Activated CD4-positive, alpha-beta T cell treated with anti-CD3 and anti-CD28 coated beads, Interleukin-2, amount 10 ng/mL, durations not matched to agents 24 days and 14 days (primary cell): Measurements from ENCODE around the gene C16orf87. TPM values are rescaled to one million over a fixed set of nuclear protein-coding genes. Genes with fewer than 3 reads are reported as not detected.
A peak's percentile ranks its signal among the peaks of the same experiment; 100 is the strongest.

ENCODE experiments used
- DNase-seq: peaks from one replicate; pipeline ENCODE4 v3.0.0; 2022
- H3K27ac Mint-ChIP-seq: one replicate; pipeline ENCODE4 v1.8.0; 2022; ENCODE audit warnings: mild to moderate bottlenecking, mixed read lengths
- H3K27me3 Mint-ChIP-seq: one replicate; pipeline ENCODE4 v1.8.0; 2022; ENCODE audit warnings: mixed read lengths
- H3K36me3 Mint-ChIP-seq: one replicate; pipeline ENCODE4 v1.8.0; 2022; ENCODE audit warnings: low read depth, mild to moderate bottlenecking, mixed read lengths
- H3K4me1 Mint-ChIP-seq: one replicate; pipeline ENCODE4 v1.8.0; 2021; ENCODE audit warnings: mixed read lengths
- H3K4me3 Mint-ChIP-seq: one replicate; pipeline ENCODE4 v1.8.0; 2022; ENCODE audit warnings: mild to moderate bottlenecking, moderate library complexity, mixed read lengths
- H3K9me3 Mint-ChIP-seq: one replicate; pipeline ENCODE4 v1.8.0; 2021; ENCODE audit warnings: mixed read lengths
- intact Hi-C: fragments of 100-400 bp; cut with micrococcal nuclease; formaldehyde crosslinking; loops from one replicate; pipeline ENCODE4 v1.15.1; 2023
- total RNA-seq: library from RNA; stranded (reverse); gene quantifications from 2 replicates; pipeline ENCODE4 v1.2.3, GENCODE V29; 2022

C16orf87 gene
- total RNA-seq, 1 donor from 2014 or later = 32.7 TPM

DNA sequence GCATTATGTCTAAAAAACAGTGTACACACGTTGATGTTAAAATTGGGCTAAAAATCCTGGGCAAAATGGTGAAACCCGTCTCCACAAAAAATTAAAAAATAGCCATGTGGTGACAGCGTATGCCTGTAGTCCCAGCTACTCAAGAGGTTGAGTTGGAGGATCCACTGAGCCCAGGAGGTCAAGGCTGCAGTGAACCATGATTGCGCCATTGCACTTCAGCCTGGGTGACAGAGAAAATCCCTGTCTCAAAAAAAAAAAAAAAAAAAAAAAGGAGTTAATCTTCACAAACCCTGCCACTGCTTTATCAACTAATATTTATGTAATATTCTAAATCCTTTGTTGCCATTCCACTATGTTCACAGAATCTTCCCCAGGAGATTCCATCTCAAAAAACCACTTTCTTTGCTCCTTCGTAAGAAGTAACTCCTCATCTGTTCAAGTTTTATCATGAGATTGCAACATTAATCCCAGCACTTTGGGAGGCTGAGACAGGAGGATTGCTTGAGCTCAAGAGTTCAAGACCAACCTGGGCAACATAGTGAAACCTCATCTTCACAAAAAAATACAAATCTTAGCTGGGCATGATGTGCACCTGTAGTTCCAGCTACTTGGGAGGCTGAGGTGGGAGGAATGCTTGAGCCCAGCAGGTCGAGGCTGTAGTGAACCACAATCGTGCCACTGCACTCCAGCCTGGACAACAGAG is 1.9 kb upstream of the C16orf87 start:
- intact Hi-C loops = loop anchor here (5.0 kb wide), 1 partner anchor 279 kb away; no protein-coding TSS in a partner anchor
- H3K9me3 Mint-ChIP-seq = no peaks in the 10 kb centered on the region
- H3K27me3 Mint-ChIP-seq = peaks cover 17% of the 10 kb centered on the region
- H3K4me3 Mint-ChIP-seq = no peak overlapping the region
- no peak overlapping the region for H3K27ac Mint-ChIP-seq
- DNase-seq = no peak
- peaks cover 10% of the 10 kb centered on the region for H3K36me3 Mint-ChIP-seq
- peaks cover 21% of the 10 kb centered on the region for H3K4me1 Mint-ChIP-seq

DNA sequence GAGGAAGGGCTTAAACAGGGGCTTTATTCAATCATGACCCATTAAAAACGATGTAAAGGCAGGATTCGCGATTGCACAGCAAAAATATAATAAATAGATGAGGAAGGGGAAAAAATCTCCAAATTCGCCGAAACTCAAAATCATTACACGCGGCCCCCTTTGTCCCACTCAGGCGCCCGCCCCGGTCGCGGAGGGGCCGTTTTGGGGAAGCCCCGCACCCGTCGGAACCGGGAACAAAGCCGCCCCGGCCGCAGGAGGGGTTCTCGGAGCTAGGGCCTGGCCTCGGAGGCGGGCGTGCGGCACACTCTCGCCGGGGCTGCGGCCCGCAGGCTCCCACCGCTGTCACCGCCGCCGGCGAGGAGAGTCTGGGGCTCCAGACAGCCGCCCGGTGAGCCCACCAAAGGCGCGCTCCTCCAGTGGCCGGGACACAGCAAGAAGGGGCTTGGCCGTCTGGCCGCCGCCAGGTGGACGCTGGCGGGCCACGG is 521 bp downstream of the C16orf87 start:
- Mint-ChIP-seq H3K27ac (peak overlapping the region; percentile 99), H3K9me3 (no peaks in the 10 kb centered on the region), H3K4me1 (peaks cover 31% of the 10 kb centered on the region), H3K36me3 (peaks cover 13% of the 10 kb centered on the region), H3K4me3 (peak overlapping the region; percentile 95), H3K27me3 (peaks cover 17% of the 10 kb centered on the region)
- DNase-seq = peak; percentile 83
- intact Hi-C loops = loop anchor here (1.0 to 5.0 kb wide), 2 partner anchors 8 to 282 kb away; no protein-coding TSS in a partner anchor

DNA sequence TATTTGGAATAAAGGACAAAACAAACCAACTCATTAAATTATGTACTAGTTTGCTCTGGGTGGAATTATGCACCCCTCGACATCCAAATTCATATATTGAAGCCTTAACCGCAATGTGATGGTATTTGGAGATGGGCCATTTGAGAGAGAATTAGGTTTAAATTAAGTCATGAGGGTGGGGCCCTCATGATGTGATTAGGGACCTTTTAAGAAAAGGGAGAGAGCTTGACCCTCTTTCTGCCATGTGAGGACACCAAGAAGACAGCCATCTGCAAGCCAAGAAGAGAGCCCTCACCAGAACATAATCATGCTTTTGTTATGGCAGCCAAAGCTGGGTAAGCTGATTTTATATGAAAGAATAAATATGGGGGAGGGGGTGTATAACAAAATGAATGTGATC is 2.0 kb downstream of the C16orf87 start:
- peaks cover 35% of the 10 kb centered on the region for H3K4me1 Mint-ChIP-seq
- DNase-seq = peak; percentile 54
- no peaks in the 10 kb centered on the region for H3K9me3 Mint-ChIP-seq
- intact Hi-C loops = loop anchor here (1.0 to 10.0 kb wide), 4 partner anchors 16 to 1786 kb away; partner anchors contain the start of gene N4BP1
- peak overlapping the region; percentile 95 for H3K4me3 Mint-ChIP-seq
- H3K27me3 Mint-ChIP-seq = peaks cover 11% of the 10 kb centered on the region
- H3K36me3 Mint-ChIP-seq = peaks cover 17% of the 10 kb centered on the region
- peak overlapping the region; percentile 99 for H3K27ac Mint-ChIP-seq

DNA sequence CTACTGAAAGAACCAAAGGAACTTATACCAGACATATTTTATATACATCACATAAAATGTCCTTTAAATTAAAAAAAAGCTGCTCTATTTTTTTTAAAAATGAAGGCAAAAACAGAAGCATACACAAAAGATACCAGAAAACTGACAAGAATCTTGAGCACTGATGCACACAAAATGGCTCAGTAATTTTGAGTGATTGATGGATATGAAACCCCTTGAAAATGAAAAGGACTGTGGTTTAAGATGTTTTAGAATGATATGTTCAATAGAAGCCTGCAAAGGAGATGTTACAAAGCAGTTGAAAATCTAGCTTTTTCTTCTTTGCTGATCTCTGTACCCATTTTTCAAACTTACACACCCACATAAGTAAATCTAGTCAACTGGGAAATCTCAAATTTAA is 2.7 kb downstream of the C16orf87 start:
- H3K9me3 Mint-ChIP-seq = no peaks in the 10 kb centered on the region
- peak overlapping the region; percentile 78 for H3K27ac Mint-ChIP-seq
- H3K4me3 Mint-ChIP-seq = peak overlapping the region; percentile 68
- H3K36me3 Mint-ChIP-seq = peaks cover 22% of the 10 kb centered on the region
- DNase-seq = no peak
- intact Hi-C loops = loop anchor here (1.0 to 10.0 kb wide), 4 partner anchors 15 to 1787 kb away; partner anchors contain the start of gene N4BP1
- H3K4me1 Mint-ChIP-seq = peaks cover 38% of the 10 kb centered on the region
- H3K27me3 Mint-ChIP-seq = peaks cover 6% of the 10 kb centered on the region

GRCh38 chr16:46826631-46827030 is 4.3 kb downstream of the C16orf87 start:
- no peak for DNase-seq
- Mint-ChIP-seq H3K27me3 (peaks cover 2% of the 10 kb centered on the region), H3K4me3 (peak overlapping the region; percentile 72), H3K9me3 (no peaks in the 10 kb centered on the region), H3K36me3 (peaks cover 22% of the 10 kb centered on the region), H3K27ac (peak overlapping the region; percentile 82), H3K4me1 (peaks cover 38% of the 10 kb centered on the region)
- intact Hi-C loops = loop anchor here (5.0 to 10.0 kb wide), 3 partner anchors 748 to 1788 kb away; partner anchors contain the start of gene N4BP1

DNA sequence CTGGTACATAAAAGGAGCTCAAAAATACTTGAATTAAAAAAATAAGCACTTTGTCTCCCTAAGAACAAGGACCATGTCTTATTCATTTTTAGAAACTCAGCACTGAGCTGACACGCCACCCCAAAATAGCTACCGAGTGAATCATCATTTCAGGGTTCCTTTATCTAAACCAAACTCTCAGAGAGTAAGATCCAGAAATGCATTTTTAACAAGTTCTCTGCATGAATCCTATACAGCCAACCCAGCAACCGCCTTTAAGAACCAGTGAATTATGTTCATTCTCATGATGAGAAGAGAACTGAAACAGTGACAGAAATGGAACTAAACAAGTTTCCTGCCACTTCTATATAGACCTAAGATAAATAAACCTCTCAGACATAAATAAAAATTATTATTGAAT is 8.7 kb downstream of the C16orf87 start:
- H3K27me3 Mint-ChIP-seq = no peaks in the 10 kb centered on the region
- peaks cover 26% of the 10 kb centered on the region for H3K4me1 Mint-ChIP-seq
- H3K9me3 Mint-ChIP-seq = no peaks in the 10 kb centered on the region
- intact Hi-C loops = loop anchor here (1.0 to 10.0 kb wide), 5 partner anchors 8 to 1793 kb away; partner anchors contain the start of gene N4BP1
- no peak overlapping the region for H3K4me3 Mint-ChIP-seq
- peaks cover 18% of the 10 kb centered on the region for H3K36me3 Mint-ChIP-seq
- no peak overlapping the region for H3K27ac Mint-ChIP-seq
- DNase-seq = peak; percentile 65

GRCh38 chr16:46817961-46818360 is 13.0 kb downstream of the C16orf87 start:
- H3K27ac Mint-ChIP-seq = no peak overlapping the region
- intact Hi-C loops = no loop called here
- peak; percentile 52 for DNase-seq
- peaks cover 39% of the 10 kb centered on the region for H3K4me1 Mint-ChIP-seq
- no peak overlapping the region for H3K4me3 Mint-ChIP-seq
- no peaks in the 10 kb centered on the region for H3K27me3 Mint-ChIP-seq
- no peaks in the 10 kb centered on the region for H3K9me3 Mint-ChIP-seq
- peaks cover 41% of the 10 kb centered on the region for H3K36me3 Mint-ChIP-seq

GRCh38 chr16:46814790-46815189 is 16.2 kb downstream of the C16orf87 start:
- Mint-ChIP-seq H3K27me3 (no peaks in the 10 kb centered on the region), H3K9me3 (no peaks in the 10 kb centered on the region), H3K4me1 (peaks cover 48% of the 10 kb centered on the region), H3K4me3 (no peak overlapping the region), H3K27ac (peak overlapping the region; percentile 39), H3K36me3 (peaks cover 47% of the 10 kb centered on the region)
- intact Hi-C loops = no loop called here
- no peak for DNase-seq

- DNase-seq = peak; percentile 41
- Mint-ChIP-seq H3K27me3 (no peaks in the 10 kb centered on the region), H3K4me1 (peaks cover 40% of the 10 kb centered on the region), H3K4me3 (no peak overlapping the region), H3K27ac (peak overlapping the region; percentile 77), H3K36me3 (peaks cover 42% of the 10 kb centered on the region), H3K9me3 (no peaks in the 10 kb centered on the region)
- intact Hi-C loops = loop anchor here (1.0 to 2.0 kb wide), 3 partner anchors 9 to 23 kb away; no protein-coding TSS in a partner anchor
Observed at GRCh38 chr16:46813611-46814010, 17.4 kb downstream of the C16orf87 start.

GRCh38 chr16:46812781-46813540 is 18.0 kb downstream of the C16orf87 start:
- H3K9me3 Mint-ChIP-seq = no peaks in the 10 kb centered on the region
- H3K36me3 Mint-ChIP-seq = peaks cover 45% of the 10 kb centered on the region
- peak; percentile 52 for DNase-seq
- H3K27ac Mint-ChIP-seq = peak overlapping the region; percentile 77
- H3K4me1 Mint-ChIP-seq = peaks cover 41% of the 10 kb centered on the region
- no peaks in the 10 kb centered on the region for H3K27me3 Mint-ChIP-seq
- intact Hi-C loops = loop anchor here (1.0 to 2.0 kb wide), 3 partner anchors 9 to 22 kb away; no protein-coding TSS in a partner anchor
- H3K4me3 Mint-ChIP-seq = peak overlapping the region; percentile 6

DNA sequence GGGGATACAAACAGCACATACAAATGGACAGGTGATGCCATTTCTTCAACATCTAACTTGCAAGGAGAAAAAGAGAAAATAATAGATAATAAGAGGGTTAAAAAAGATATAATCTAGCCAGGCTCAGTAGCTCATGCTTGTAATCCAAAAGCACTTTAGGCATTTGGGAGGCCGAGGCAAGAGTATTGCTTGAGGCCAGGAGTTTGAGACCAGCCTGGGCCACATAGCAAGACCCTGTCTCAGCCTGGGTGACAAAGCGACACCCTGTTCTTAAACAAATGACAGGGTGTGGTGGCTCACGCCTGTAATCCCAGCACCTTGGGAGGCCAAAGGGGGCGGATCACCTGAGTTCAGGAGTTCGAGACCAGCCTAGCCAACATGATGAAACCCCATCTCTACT is 19.3 kb downstream of the C16orf87 start:
- intact Hi-C loops = loop anchor here (2.0 kb wide), 1 partner anchor 21 kb away; no protein-coding TSS in a partner anchor
- Mint-ChIP-seq H3K9me3 (no peaks in the 10 kb centered on the region), H3K4me3 (no peak overlapping the region), H3K4me1 (peaks cover 38% of the 10 kb centered on the region), H3K27ac (no peak overlapping the region), H3K36me3 (peaks cover 51% of the 10 kb centered on the region), H3K27me3 (no peaks in the 10 kb centered on the region)
- no peak for DNase-seq

DNA sequence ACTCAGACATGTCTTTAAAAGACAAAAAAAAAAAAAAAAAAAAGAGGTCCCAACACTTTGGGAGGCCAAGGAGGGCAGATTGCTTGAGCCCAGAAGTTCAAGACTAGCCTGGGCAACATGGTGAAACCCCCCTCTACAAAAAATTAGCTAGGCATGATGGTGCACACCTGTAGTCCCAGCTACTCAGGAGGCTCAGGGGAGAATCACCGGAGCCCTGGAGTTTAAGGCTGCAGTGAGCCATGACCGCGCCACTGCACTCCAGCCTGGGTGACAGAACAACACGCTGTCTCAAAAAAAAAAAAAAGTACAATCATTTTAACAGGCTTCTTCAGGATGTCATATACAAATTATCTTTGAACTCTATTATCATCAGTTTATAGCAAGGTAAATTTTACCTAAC is 22.0 kb downstream of the C16orf87 start:
- intact Hi-C loops = no loop called here
- Mint-ChIP-seq H3K27me3 (no peaks in the 10 kb centered on the region), H3K36me3 (peaks cover 48% of the 10 kb centered on the region), H3K4me1 (peaks cover 25% of the 10 kb centered on the region), H3K9me3 (no peaks in the 10 kb centered on the region), H3K4me3 (no peak overlapping the region), H3K27ac (no peak overlapping the region)
- no peak for DNase-seq

- Mint-ChIP-seq H3K27ac (no peak overlapping the region), H3K4me1 (peaks cover 22% of the 10 kb centered on the region), H3K36me3 (peaks cover 46% of the 10 kb centered on the region), H3K4me3 (no peak overlapping the region), H3K27me3 (no peaks in the 10 kb centered on the region), H3K9me3 (no peaks in the 10 kb centered on the region)
- no peak for DNase-seq
- intact Hi-C loops = no loop called here
Observed at GRCh38 chr16:46807336-46807735, 23.6 kb downstream of the C16orf87 start.
